SJCRH30 (cell line): Measurements from ENCODE around the gene TTLL7. TPM values are rescaled to one million over a fixed set of nuclear protein-coding genes. Genes with fewer than 3 reads are reported as not detected.

Experiments used
- DNase-seq, 2 experiments: peaks; one replicate each; pipeline ENCODE4 v3.0.0-alpha.2; 2015 to 2020
- H3K27ac ChIP-seq: fragments of 250-450 bp; sonication (Bioruptor Pico); 2 replicates; pipeline ENCODE4 v1.5.1; 2020; ENCODE audit warnings: mild to moderate bottlenecking, moderate library complexity
- H3K27me3 ChIP-seq: fragments of 250-450 bp; sonication (Bioruptor Pico); 2 replicates; pipeline ENCODE4 v1.5.1; 2020; ENCODE audit warnings: mild to moderate bottlenecking, moderate library complexity
- H3K36me3 ChIP-seq: fragments of 250-450 bp; sonication (Bioruptor Pico); 2 replicates; pipeline ENCODE4 v1.5.1; 2020; ENCODE audit warnings: mild to moderate bottlenecking, moderate library complexity
- H3K4me1 ChIP-seq: fragments of 250-450 bp; sonication (Bioruptor Pico); 2 replicates; pipeline ENCODE4 v1.5.1; 2020; ENCODE audit warnings: mild to moderate bottlenecking, moderate library complexity
- H3K4me3 ChIP-seq: fragments of 250-450 bp; sonication (Bioruptor Pico); 2 replicates; pipeline ENCODE4 v1.5.1; 2020; ENCODE audit warnings: mild to moderate bottlenecking, moderate library complexity
- H3K9me3 ChIP-seq: fragments of 250-450 bp; sonication (Bioruptor Pico); replicated peaks from 2 replicates; pipeline ENCODE4 v1.5.1; 2020; ENCODE audit warnings: mild to moderate bottlenecking, moderate library complexity
- total RNA-seq: library from RNA; depleted of rRNA; stranded (reverse); fragments of >200 nt; shearing (Covaris generic); gene quantifications from 2 replicates; pipeline ENCODE4 v1.2.3, GENCODE V29; 2014; rRNA removed

The TTLL7 gene
- total RNA-seq, 1 experiment from 2014 or later, result 25.2 TPM

DNA sequence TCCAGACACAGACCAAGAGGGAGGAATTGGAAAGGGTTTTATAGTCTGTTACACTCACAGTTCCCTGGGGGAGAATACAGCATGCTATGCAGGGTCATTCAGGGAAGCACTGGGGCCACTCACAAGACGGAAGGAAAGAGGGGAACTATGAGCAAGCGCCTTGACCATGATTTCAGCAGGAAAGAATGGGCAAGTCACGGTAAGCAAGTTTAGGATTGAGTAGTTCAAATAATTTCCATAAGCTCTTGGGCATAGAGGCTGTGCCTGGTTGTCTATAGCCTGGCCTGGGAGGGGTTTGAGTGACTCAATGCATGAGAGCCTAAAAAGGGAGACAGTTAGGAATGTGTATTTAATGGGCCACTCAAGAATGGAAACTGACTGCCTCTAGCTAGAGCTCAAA is 176.7 kb downstream of the TTLL7 start:
- no peak for DNase-seq
- no peaks in the 10 kb centered on the region for H3K36me3 ChIP-seq
- no peak overlapping the region for H3K4me3 ChIP-seq
- H3K27me3 ChIP-seq, result no peaks in the 10 kb centered on the region
- H3K9me3 ChIP-seq, result no peaks in the 10 kb centered on the region
- no peak overlapping the region for H3K27ac ChIP-seq
- peaks cover 22% of the 10 kb centered on the region for H3K4me1 ChIP-seq

DNA sequence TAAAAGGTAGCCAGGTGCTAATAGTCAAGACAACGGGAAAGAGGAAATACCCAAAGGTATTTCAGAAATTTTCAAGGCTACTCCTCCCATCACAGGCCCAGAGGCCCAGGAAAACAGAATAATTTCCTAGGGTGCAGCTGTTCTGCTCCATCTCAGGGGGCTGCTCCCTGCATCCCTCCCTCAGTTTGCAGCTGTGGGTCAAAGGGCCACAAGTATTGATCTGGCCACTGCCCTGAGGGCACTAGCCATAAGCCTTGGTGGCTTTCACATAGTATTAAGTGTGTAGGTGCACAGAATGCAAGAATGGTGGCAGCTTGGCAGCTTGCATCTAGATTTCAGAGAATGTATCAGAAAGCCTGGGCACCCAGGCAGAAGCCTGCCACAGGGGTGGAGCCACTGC is 179.5 kb downstream of the TTLL7 start:
- Histone ChIP-seq H3K27me3 (no peaks in the 10 kb centered on the region), H3K27ac (peak overlapping the region; percentile 75), H3K36me3 (no peaks in the 10 kb centered on the region), H3K9me3 (no peaks in the 10 kb centered on the region), H3K4me3 (no peak overlapping the region), H3K4me1 (peaks cover 33% of the 10 kb centered on the region)
- DNase-seq, result peak; percentile 67 to 78

DNA sequence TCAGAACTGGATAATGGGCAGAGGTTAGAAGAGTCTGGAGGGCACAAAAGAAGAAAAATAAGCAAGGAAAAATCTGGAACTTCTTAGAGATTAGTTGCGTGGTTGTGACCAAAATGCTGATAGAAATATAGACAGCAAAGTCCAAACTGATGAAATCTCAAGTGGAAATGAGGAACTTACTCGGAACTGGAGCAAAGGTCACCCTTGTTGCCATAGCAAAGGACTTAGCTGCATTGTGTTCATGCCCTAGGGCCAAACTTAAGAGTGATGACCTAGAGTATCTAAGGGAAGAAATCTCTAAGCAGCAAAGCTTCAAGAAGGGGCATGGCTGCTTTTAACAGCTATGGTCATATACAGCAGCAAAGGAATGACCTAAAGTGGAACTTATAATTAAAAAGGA is 180.0 kb downstream of the TTLL7 start:
- peaks cover 33% of the 10 kb centered on the region for H3K4me1 ChIP-seq
- H3K27ac ChIP-seq, result peak overlapping the region; percentile 75
- H3K9me3 ChIP-seq, result no peaks in the 10 kb centered on the region
- no peaks in the 10 kb centered on the region for H3K36me3 ChIP-seq
- H3K4me3 ChIP-seq, result no peak overlapping the region
- H3K27me3 ChIP-seq, result no peaks in the 10 kb centered on the region
- peak; percentile 30 to 54 for DNase-seq

DNA sequence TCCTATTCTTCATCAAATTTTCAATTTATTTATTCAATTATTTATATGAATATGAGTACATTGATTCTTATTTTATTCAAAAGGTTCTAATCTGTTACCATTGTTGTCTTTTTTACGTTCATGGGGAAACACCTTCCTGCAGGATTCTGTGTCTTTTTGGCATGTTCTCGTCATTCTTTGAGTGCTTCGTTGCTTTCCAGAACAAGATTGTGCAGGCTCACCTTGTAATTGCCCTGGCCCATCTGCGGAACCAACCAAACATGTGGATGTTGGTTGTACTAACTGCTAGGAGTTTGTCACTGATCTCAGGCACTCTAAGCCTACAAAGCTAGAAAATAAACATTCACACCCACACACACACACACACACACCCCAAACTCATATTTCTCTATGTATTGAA is 182.1 kb downstream of the TTLL7 start:
- H3K9me3 ChIP-seq, result no peaks in the 10 kb centered on the region
- no peak for DNase-seq
- H3K4me3 ChIP-seq, result no peak overlapping the region
- H3K4me1 ChIP-seq, result peaks cover 33% of the 10 kb centered on the region
- H3K27me3 ChIP-seq, result no peaks in the 10 kb centered on the region
- H3K27ac ChIP-seq, result no peak overlapping the region
- H3K36me3 ChIP-seq, result no peaks in the 10 kb centered on the region

DNA sequence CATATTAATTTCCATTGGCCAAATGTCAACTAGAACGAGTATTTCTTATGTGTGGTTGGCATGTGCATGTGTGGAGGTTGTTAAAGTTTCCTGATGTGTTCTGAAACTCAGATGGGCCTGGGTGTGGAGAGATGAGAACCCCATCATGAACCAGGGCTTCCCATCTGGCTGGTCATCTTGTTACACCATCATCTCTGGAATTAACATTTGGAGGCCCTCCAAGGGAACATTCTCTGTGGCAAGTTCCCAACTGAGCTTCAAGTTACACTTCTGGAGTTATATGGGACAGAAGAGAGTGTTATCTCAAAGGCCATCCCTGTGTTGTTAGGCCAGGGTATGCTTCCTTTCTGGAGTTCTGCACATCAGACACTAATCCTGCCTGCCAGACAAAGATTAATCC is 183.6 kb downstream of the TTLL7 start:
- Histone ChIP-seq H3K4me3 (no peak overlapping the region), H3K9me3 (no peaks in the 10 kb centered on the region), H3K4me1 (peaks cover 33% of the 10 kb centered on the region), H3K27ac (no peak overlapping the region), H3K27me3 (no peaks in the 10 kb centered on the region), H3K36me3 (no peaks in the 10 kb centered on the region)
- peak; percentile 32 to 70 for DNase-seq

Other genes starting within 250 kb of the TTLL7 start
- gene PRKACB, start 145.1 kb upstream of the TTLL7 start, total RNA-seq, result 29.1 and 31.0 TPM in 2 replicates